K562 (cell line): Measurements from ENCODE around the gene PHC3. TPM values are rescaled to one million over a fixed set of nuclear protein-coding genes. Genes with fewer than 3 reads are reported as not detected.
A peak's percentile ranks its signal among the peaks of the same experiment; 100 is the strongest.

Experiments used
- ATAC-seq: fragments of 200-7000 bp; cut with Tn5 transposase; 3 replicates; pipeline ENCODE4 v1.9.1; 2020; ENCODE audit warnings: moderate library complexity
- BruUV-seq: library from RNA; stranded (reverse); fragments of 400-500 nt; replicated peaks from 2 replicates; lab custom pipeline; 2021; lab: Mats Ljungman, UMichigan
- CTCF ChIA-PET: fragments of 300-600 bp; formaldehyde crosslinking; extraction: SDS; loops from one replicate; lab custom pipeline; 2021; ENCODE audit warnings: low intra/inter-chr PET ratio; lab: Yijun Ruan, JAX
- POLR2A ChIA-PET: fragments of 300-600, 350-650 bp; sonication (Branson Sonifier 250); formaldehyde crosslinking; extraction: SDS; loops from one replicate; lab custom pipeline; 2021; ENCODE audit warnings: antibody characterized with exemption, inconsistent platforms; lab: Yijun Ruan, JAX
- DNase-seq, 4 experiments: peaks; one replicate each; pipeline versions ENCODE4 v3.0.0 to v3.0.0-alpha.2; 2011 to 2018; ENCODE audit warnings: low spot score in 3 of 4, mixed read lengths in 3 of 4; ENCODE audit errors: extremely low read depth in 1 of 4
- FAIRE-seq: peaks from 2 replicates; lab custom pipeline; 2011; peaks lifted over from hg19 to GRCh38; lab: Jason Lieb, UNC
- H2AFZ ChIP-seq: 2 replicates; pipeline ENCODE4 v1.6.0; 2011; ENCODE audit warnings: low read depth, low read length, control low read depth, inconsistent platforms
- H3K27ac ChIP-seq: fragments of 200-600 bp; 3 replicates; pipeline ENCODE4 v1.8.0; 2011; ENCODE audit warnings: low read depth, mild to moderate bottlenecking, control low read depth, inconsistent platforms, low read length, moderate library complexity, mixed read lengths; ENCODE audit errors: extremely low read depth
- H3K27me3 ChIP-seq, 2 experiments: fragments of 300-600 bp in 1 of 2; 2 replicates in 1 of 2; 3 replicates in 1 of 2; pipeline versions ENCODE4 v1.6.0 to v1.8.0; 2011; ENCODE audit warnings: inconsistent platforms in 2 of 2, low read length in 2 of 2, mild to moderate bottlenecking in 1 of 2, mixed read lengths in 1 of 2, moderate library complexity in 1 of 2; ENCODE audit not compliant: control insufficient read depth in 2 of 2, insufficient read depth in 2 of 2
- H3K36me3 ChIP-seq: fragments of 300-600 bp; 3 replicates; pipeline ENCODE4 v1.8.0; 2011; ENCODE audit warnings: mild to moderate bottlenecking, low read length, inconsistent platforms; ENCODE audit not compliant: control insufficient read depth, insufficient read depth
- H3K4me1 ChIP-seq, 2 experiments: fragments of 200-600 bp in 1 of 2; replicated peaks in 1 of 2; 2 replicates in 1 of 2; 3 replicates in 1 of 2; pipeline versions ENCODE4 v1.5.1 to v1.8.0; 2011; ENCODE audit warnings: inconsistent platforms in 2 of 2, low read length in 2 of 2, mild to moderate bottlenecking in 1 of 2, mixed read lengths in 1 of 2, moderate library complexity in 1 of 2; ENCODE audit not compliant: control insufficient read depth in 2 of 2, insufficient read depth in 2 of 2
- H3K4me2 ChIP-seq: 2 replicates; pipeline ENCODE4 v1.6.1; 2011; ENCODE audit warnings: low read length, control low read depth, inconsistent platforms, mixed read lengths; ENCODE audit not compliant: insufficient read depth
- H3K4me3 ChIP-seq: fragments of 200-600 bp; sonication (generic), shearing (Covaris generic); 2 replicates; pipeline ENCODE4 v1.5.1; 2016; ENCODE audit warnings: control low read depth, inconsistent platforms
- H3K79me2 ChIP-seq: fragments of 200-600 bp; 3 replicates; pipeline ENCODE4 v1.8.0; 2011; ENCODE audit warnings: low read length, inconsistent platforms; ENCODE audit not compliant: control insufficient read depth, insufficient read depth
- H3K9ac ChIP-seq, 2 experiments: 2 replicates each; pipeline versions ENCODE4 v1.6.0 to v1.6.1; 2011; ENCODE audit warnings: low read depth in 2 of 2, low read length in 2 of 2, control low read depth in 1 of 2, inconsistent platforms in 1 of 2, mild to moderate bottlenecking in 1 of 2, mixed read lengths in 1 of 2; ENCODE audit not compliant: insufficient read depth in 1 of 2
- H3K9me1 ChIP-seq: one replicate; pipeline ENCODE4 v1.6.0; 2011; ENCODE audit warnings: inconsistent platforms, mild to moderate bottlenecking, low read length, moderate library complexity; ENCODE audit not compliant: control insufficient read depth, insufficient read depth
- H3K9me3 ChIP-seq: replicated peaks from 2 replicates; pipeline ENCODE4 v1.5.1; 2011; ENCODE audit warnings: low read depth, low read length, inconsistent platforms; ENCODE audit not compliant: control insufficient read depth, insufficient read depth
- H4K20me1 ChIP-seq: replicated peaks from 2 replicates; pipeline ENCODE4 v1.6.1; 2011; ENCODE audit warnings: low read length, inconsistent platforms, mixed read lengths; ENCODE audit not compliant: control insufficient read depth, insufficient read depth
- GABPA ChIP-seq: fragments of 200-800 bp; sonication (Bioruptor generic); conservative IDR thresholded peaks from 2 replicates; pipeline ENCODE4 v1.6.1; 2016; ENCODE audit warnings: low read depth, missing genetic modification characterization, missing compliant biosample characterization
- PATZ1 ChIP-seq: fragments of 250-450 bp; sonication (Bioruptor Pico); IDR thresholded peaks from 2 replicates; pipeline ENCODE4 v1.5.0; 2020; ENCODE audit warnings: mild to moderate bottlenecking, borderline replicate concordance
- POLR2AphosphoS2 ChIP-seq: IDR thresholded peaks from 2 replicates; pipeline ENCODE4 v1.6.1; 2012; ENCODE audit warnings: low read length, improper control_type of control experiment
- WGBS: fragments of 100-300 bp; shearing (Covaris generic); methylation state at CpG from one replicate; pipeline ENCODE4 v1.1.6; 2016; ENCODE audit warnings: low coverage, mixed read lengths; ENCODE audit not compliant: insufficient coverage; ENCODE audit errors: missing lambda C conversion rate; 5-methylcytosine and 5-hydroxymethylcytosine counted together
- in situ Hi-C: fragments of 300-500 bp; cut with MboI; formaldehyde crosslinking; loops from 4 replicates; pipeline ENCODE4 v1.15.0; 2018; ENCODE audit warnings: inconsistent platforms, mixed read lengths
- intact Hi-C: fragments of 100-400 bp; cut with micrococcal nuclease; formaldehyde crosslinking; loops from 2 replicates; pipeline ENCODE4 v1.14.2; 2022
- polyA plus RNA-seq, 8 experiments: library from polyadenylated mRNA; depleted of rRNA in 4 of 8; stranded (reverse) in 5 of 8; unstranded in 3 of 8; fragments of >200 nt; fragmentation: Nextera tagmentation in 2 of 8; fragmentation: Illumina TruSeq in 1 of 8; extraction: Ambion mirVana in 2 of 8; extraction: Trizol in 1 of 8; gene quantifications; 2 replicates each; pipeline versions ENCODE4 v1.2.1 to v1.2.3, GENCODE V29; 2011 to 2014; ENCODE audit warnings: inconsistent platforms in 1 of 8, missing spikeins in 1 of 8
- total RNA-seq, 7 experiments: library from RNA; depleted of rRNA in 6 of 7; stranded (reverse); fragments of >200 nt in 6 of 7; fragmentation: Illumina TruSeq in 2 of 7; extraction: Trizol in 2 of 7; gene quantifications; 2 replicates each; pipeline versions ENCODE4 v1.2.1 to v1.2.3, GENCODE V29; 2011 to 2021; ENCODE audit warnings: low replicate concordance in 1 of 7

The PHC3 gene
- total and polyA plus RNA-seq, 9 of the 15 experiments (the other 6 are each of a cell fraction or from before 2014, with no cell fraction given) = 3.1 to 21.6 (median 10.5) TPM

DNA sequence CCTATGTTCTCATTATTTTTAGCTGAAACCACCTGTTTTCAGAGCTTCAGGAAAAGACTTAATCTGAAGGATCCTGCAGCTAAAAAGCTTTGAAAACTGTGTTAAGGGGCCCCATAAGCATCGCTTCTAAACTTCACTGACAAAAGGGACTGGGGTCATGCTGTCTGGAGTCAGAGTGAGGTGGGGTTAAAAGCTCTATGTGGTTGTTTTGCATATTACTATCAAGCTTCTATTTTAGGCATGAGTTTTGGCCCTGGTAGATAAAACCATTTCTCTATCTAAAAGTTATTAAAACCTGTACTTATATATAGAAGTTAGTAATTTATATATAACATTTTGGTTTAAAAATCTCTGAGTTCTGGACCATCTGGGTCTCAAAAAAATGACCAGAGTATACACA is 98.2 kb downstream of the PHC3 start:
- POLR2A ChIA-PET = interaction anchor here (0.9 kb wide), 1 partner anchor 10 kb away, joined by 3 read pairs; no protein-coding TSS in a partner anchor
- in situ Hi-C loops = no loop called here
- Histone ChIP-seq H3K9me1 (no peaks in the 10 kb centered on the region), H3K9ac (no peak overlapping the region), H3K27ac (no peak overlapping the region), H3K79me2 (no peaks in the 10 kb centered on the region), H3K4me1 (no peaks in the 10 kb centered on the region), H3K27me3 (no peaks in the 10 kb centered on the region), H3K9me3 (no peaks in the 10 kb centered on the region), H3K4me2 (no peak overlapping the region), H3K36me3 (peaks cover 25% of the 10 kb centered on the region; the same call in 2 of the 3 replicates), H4K20me1 (no peaks in the 10 kb centered on the region), H3K4me3 (no peak overlapping the region), H2AFZ (no peak overlapping the region)
- no peak for TF ChIP-seq PATZ1
- no peak for TF ChIP-seq GABPA (tag)
- 0 out of 2 replicates have a peak, but pooled peaks have one; percentile 37 for TF ChIP-seq POLR2AphosphoS2
- 100% methylated on average over 1 of the region's 1 CpG for WGBS
- no peak for FAIRE-seq
- CTCF ChIA-PET = no interaction called here
- ATAC-seq = no peak
- BruUV-seq = no TSS peak
- DNase-seq = no peak
- intact Hi-C loops = no loop called here
